GM10248 (cell line): ENCODE measurements around the gene ARID3C.
A peak's percentile ranks its signal among the peaks of the same experiment; 100 is the strongest.
"Not testable (repeated sequence)": the region's sequence is repeated elsewhere in the genome, so short reads cannot be mapped to it uniquely, and the experiment has no call there.

ENCODE experiments used
- CTCF ChIA-PET: fragments of 300-600 bp; sonication (Branson Sonifier 250); formaldehyde crosslinking; extraction: SDS; loops from one replicate; lab custom pipeline; 2021; ENCODE audit warnings: antibody characterized with exemption; lab: Yijun Ruan, JAX
- POLR2A ChIA-PET: fragments of 350-650 bp; sonication (Branson Sonifier 250); formaldehyde crosslinking; extraction: SDS; loops from one replicate; lab custom pipeline; 2020; ENCODE audit warnings: antibody characterized with exemption; lab: Yijun Ruan, JAX
- DNase-seq: peaks from one replicate; pipeline ENCODE4 v3.0.0; 2012; ENCODE audit errors: extremely low spot score
- TF ChIP-seq, protein P1 (sequence below): IDR thresholded peaks from 2 replicates; pipeline ENCODE4 v1.5.1; 2012; ENCODE audit warnings: mild to moderate bottlenecking, low read depth; ENCODE audit errors: extremely low read depth, missing control alignments, control extremely low read depth

ARID3C gene

DNA sequence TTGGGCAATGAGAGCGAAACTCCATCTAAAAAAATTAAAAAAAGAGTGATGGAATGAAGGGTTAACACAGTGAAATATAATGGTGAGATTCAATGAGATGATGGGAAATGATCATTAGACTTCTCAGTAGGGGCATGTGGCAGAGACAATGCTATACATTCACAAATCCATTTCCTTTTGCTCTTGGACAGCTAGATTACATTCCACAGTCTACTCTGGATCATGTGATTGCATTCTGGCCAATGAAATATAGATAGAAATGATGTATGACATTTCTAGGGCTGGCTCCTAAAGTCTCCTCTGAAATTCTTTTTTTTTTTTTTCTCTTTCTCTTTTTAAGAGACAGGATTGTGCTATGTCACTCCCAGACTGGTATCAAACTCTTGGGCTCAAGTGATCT, 13.8 kb upstream of the ARID3C start:
- DNase-seq: no peak
- TF ChIP-seq, protein P1, sequence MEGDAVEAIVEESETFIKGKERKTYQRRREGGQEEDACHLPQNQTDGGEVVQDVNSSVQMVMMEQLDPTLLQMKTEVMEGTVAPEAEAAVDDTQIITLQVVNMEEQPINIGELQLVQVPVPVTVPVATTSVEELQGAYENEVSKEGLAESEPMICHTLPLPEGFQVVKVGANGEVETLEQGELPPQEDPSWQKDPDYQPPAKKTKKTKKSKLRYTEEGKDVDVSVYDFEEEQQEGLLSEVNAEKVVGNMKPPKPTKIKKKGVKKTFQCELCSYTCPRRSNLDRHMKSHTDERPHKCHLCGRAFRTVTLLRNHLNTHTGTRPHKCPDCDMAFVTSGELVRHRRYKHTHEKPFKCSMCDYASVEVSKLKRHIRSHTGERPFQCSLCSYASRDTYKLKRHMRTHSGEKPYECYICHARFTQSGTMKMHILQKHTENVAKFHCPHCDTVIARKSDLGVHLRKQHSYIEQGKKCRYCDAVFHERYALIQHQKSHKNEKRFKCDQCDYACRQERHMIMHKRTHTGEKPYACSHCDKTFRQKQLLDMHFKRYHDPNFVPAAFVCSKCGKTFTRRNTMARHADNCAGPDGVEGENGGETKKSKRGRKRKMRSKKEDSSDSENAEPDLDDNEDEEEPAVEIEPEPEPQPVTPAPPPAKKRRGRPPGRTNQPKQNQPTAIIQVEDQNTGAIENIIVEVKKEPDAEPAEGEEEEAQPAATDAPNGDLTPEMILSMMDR: no peak
- CTCF ChIA-PET: interaction anchor here (0.7 to 8.0 kb wide), 8 partner anchors 7 to 264 kb away, joined by 3 to 112 read pairs (median 3); partner anchors contain the start of genes CCL27, DCTN3 and SIGMAR1
- POLR2A ChIA-PET: interaction anchor here (0.7 kb wide), 1 partner anchor 768 kb away, joined by 7 read pairs; no protein-coding TSS in a partner anchor

DNA sequence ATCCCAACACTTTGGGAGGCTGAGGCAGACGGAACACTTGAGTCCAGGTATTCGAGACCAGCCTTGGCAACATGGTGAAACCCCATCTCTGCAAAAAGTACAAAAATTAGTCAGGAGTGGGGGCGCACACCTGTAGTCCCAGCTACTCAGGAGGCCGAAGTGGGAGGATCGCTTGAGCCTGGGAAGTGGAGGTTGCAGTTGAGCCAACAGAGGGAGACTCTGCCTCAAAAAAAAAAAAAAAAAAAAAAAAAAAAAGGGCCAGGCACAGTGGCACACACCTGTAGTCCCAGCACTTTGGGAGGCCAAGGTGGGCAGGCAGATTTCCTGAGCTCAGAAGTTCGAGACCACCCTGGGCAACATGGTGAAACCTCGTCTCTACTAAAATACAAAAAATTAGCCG, 10.5 kb upstream of the ARID3C start:
- DNase-seq: not testable (repeated sequence)
- ChIA-PET POLR2A (interaction anchor here (0.7 kb wide), 1 partner anchor 9 kb away, joined by 9 read pairs; no protein-coding TSS in a partner anchor), CTCF (interaction anchor here (1.5 to 12.1 kb wide), 5 partner anchors 6 to 260 kb away, joined by 4 to 328 read pairs (median 13); partner anchors contain the start of genes GALT and RPP25L)

DNA sequence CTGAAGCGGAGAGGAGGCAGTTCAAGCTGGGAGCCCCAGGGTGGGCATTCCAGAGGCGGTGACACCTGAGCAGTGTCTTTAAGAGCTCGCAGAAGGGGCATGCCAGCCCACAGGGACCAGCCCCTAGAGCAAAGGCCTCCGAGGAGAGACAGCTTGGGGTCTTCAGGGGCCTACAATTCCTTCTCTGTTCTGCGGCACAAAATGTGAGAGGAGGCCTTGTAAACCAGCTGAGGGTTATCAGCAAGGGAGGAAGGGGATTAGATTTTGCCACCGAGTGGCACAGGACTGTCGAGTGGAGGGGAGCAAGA, 9.2 kb upstream of the ARID3C start:
- POLR2A ChIA-PET: interaction anchor here (1.3 to 1.4 kb wide), 2 partner anchors 9 to 27 kb away, joined by 4 to 8 read pairs; partner anchors contain the start of gene GALT
- no peak for DNase-seq
- CTCF ChIA-PET: interaction anchor here (0.8 to 12.1 kb wide), 13 partner anchors 7 to 459 kb away, joined by 3 to 328 read pairs (median 4); partner anchors contain the start of genes ARID3C, GALT, PIGO and RPP25L
- TF ChIP-seq, protein P1: no peak

DNA sequence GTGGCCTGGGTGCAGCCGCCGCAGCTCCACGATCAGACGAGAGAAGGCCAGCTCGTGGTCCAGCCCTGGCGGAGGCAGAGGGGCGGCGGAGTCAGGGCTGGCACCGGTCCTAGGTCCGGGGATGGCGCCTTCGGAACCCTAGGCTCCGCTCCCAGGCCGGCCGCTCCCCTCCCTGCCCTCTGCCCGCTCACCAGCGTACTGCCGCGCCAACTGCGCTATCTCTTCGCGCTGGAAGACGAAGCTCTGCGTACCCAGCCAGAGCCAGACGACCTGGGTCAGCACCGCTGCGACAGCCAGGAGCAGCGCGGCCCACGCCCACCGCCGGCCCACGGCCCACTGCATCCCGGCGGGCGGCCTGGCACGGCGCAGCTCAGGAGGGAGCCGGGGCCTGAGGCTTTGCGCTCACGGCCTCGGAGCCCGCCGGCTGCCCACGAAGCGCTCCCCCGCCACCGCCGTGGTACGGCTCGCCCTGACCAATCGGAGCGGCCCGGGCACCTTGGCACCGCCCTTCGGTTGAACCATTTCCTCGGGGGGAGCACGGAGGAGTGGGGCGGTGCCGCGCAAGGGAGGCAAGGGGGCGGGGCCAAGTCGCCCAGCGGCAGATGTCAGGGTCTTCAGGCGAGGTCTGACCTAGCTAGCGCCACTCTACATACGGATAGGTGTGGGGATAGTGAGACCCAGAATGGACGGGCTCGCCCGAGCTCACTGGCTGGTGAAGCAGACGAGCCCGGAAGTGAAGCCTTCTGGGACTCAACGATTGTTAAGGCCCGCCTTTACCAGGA, 8.7 kb upstream of the ARID3C start, which contains the start of gene SIGMAR1:
Gene SIGMAR1 (minus strand): TSS at position 432 of the 782 bp plus-strand sequence. CDS start 90 bp downstream, at position 342.
- TF ChIP-seq, protein P1: no peak
- ChIA-PET POLR2A (interaction anchor here (1.3 to 1.4 kb wide), 2 partner anchors 10 to 27 kb away, joined by 4 to 8 read pairs; partner anchors contain the start of gene GALT), CTCF (interaction anchor here (0.8 to 12.1 kb wide), 17 partner anchors 8 to 459 kb away, joined by 3 to 328 read pairs (median 4); partner anchors contain the start of genes ARID3C, DCTN3, GALT and PIGO)
- DNase-seq: peak; percentile 93

DNA sequence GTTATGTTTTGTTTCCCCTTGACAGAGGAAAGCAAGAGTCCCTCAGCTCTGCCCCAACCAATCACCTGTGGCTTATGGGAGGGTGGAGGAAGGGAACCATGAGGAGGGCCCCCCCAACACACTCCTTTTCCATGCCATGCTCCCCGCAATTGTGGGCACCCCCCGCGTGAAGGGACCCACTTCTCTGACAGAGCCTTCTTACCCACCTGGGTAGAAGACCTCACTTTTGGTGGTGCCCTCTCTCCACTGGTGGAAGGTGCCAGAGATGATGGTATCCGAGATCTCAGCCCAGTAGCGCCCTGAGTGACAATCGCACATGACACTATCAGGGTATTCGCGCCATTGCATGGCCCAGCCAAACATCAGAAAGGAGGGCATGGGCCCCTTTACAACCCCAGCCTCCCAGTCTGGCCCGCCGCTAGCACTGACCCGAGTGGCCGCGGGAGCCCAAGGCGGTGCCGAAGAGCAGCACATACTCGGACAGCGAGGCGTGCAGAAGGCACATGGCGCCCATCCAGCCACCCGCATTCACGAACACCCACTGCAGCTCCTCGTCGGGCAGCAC, 8.0 kb upstream of the ARID3C start:
- CTCF ChIA-PET: interaction anchor here (0.8 to 12.1 kb wide), 13 partner anchors 8 to 460 kb away, joined by 3 to 328 read pairs (median 4); partner anchors contain the start of genes DCTN3, GALT, PIGO and RPP25L
- POLR2A ChIA-PET: interaction anchor here (1.3 to 1.4 kb wide), 2 partner anchors 10 to 28 kb away, joined by 4 to 8 read pairs; partner anchors contain the start of gene GALT
- DNase-seq: no peak
- TF ChIP-seq, protein P1: no peak

DNA sequence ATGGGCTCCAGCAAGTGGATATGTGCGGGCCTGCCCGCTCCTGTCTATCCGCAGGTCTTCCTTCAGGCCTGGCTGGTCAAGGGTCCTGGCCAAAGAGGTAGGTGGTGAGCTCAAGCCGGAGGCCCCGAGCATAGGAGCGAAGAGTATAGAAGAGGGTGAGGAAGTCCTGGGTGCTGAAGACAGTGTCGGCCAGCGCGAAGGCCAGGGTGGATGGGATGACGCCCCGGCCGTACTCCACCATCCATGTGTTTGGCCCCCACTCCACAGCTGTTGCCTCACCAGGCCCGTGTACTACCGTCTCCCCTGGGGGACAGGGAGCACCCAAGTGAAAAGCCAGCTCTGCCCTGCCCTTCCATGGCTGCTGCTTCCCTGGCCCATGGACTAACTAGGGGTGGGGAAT, 6.7 kb upstream of the ARID3C start:
- TF ChIP-seq, protein P1: no peak
- ChIA-PET CTCF (interaction anchor here (0.7 to 12.1 kb wide), 10 partner anchors 10 to 303 kb away, joined by 3 to 328 read pairs (median 35); partner anchors contain the start of genes CCL27, DCTN3, GALT and RPP25L), POLR2A (interaction anchor here (1.6 kb wide), 1 partner anchor 15 kb away, joined by 3 read pairs; the partner anchor contains the start of gene DCTN3)
- no peak for DNase-seq
